Muscle of arm (tissue), 12 donors: ENCODE measurements around the gene RGCC. TPM values are rescaled to one million over a fixed set of nuclear protein-coding genes. Genes with fewer than 3 reads are reported as not detected.

Experiments used
- DNase-seq: peaks from one replicate; pipeline ENCODE4 v3.0.0-alpha.2; 2013
- polyA plus RNA-seq, 12 donors: library from polyadenylated mRNA; unstranded; fragments of 120-200 nt; gene quantifications; one replicate each; pipeline ENCODE4 v1.2.1, GENCODE V29; 2013; ENCODE audit not compliant: insufficient read length in 12 of 12

RGCC gene
- polyA plus RNA-seq, 12 donors, result 17.0 to 91.9 (median 26.5) TPM; not detected in 1

DNA sequence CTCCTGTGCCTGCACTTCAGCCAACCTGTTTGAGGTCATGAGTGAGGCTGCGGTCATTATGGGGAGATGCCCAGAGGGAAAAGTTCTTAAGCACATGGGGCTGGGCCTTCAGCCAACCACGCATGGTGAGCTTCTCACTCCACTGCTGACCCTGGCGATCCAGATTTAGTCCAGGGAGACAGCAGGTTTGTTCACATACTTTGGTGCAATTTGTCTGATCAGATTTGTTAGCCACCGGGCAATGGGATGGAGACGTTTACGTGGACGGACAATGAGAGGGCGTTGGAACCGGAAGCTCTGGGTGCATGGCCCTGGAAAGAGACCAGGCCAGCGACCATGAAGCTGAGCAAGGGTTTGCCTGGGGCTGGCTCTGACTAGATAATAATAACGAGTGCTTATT, 56.2 kb downstream of the RGCC start:
- DNase-seq, result no peak

DNA sequence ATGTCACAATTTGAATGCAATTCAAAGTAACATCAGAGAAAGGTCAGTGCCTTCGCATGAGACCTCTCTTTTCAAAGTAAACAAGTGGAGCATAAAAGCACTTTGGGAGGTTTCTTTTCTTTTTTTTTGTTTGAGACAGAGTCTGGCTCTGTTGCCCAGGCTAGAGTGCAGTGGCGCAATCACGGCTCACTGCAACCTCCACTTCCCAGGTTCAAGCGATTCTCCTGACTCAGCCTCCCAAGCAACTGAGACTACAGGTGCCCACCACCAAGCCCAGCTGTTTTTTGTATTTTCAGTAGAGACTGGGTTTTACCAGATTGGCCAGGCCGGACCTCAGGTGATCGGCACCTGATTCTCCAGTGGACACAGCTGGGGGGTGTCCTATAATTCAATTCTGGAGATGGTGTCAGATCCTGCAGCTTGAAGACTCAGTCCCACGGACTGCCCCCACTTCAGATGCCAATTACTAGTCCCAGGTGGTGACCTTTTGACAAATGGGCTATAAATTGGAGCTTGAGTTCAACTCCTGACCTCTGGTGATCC, 57.6 kb downstream of the RGCC start:
- no peak for DNase-seq

DNA sequence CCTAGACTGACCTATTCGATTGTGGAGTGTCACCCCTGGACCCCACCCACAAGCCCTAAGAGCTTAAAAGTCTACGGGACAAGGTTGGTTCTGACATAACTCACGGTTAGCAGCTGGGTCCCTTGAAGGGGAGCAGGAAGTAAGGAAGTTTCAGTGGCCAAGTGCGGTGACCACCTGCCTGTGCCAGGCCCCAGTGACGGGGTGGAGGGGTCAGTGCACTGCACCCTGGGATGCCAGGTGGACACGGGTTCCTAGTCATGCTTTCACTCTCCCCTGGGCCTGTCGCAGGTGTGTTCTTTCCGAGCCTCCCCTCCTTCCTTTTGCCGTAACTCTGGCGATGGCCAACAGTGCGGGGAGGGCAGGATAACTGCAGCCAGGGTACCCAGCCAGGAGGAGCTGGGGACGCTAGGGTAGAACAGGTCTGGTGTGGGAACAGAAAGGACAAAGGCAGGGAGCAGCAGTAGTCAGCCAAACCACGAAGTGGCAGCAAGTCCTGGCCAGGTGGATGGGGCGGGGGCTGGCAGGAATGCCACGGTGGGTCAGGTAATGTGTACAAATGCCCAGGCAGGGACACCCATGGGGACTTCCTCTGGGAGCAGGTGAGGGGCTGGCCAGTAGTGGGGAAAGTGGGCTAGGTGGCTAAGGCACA, 58.3 kb downstream of the RGCC start:
- DNase-seq, result no peak

DNA sequence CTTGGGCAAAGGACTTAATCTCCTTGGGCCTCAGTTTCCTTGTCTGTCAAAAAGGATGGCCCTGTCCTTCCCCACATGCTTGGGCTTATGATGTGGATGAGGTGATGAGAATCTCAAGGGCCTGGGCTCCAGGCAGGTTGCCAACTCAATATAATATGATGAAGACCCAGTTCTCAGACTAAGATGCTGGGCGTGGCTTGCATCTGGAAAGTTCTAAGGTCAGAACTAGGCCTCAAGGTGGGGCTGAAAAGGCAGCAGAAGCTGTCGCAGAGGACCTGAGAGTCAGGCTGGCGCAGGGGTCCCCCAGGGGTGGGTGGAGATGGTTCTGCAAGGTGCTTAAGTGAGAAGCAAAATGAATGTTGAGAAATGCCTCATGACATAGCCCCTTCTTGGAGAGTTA, 58.8 kb downstream of the RGCC start:
- no peak for DNase-seq

DNA sequence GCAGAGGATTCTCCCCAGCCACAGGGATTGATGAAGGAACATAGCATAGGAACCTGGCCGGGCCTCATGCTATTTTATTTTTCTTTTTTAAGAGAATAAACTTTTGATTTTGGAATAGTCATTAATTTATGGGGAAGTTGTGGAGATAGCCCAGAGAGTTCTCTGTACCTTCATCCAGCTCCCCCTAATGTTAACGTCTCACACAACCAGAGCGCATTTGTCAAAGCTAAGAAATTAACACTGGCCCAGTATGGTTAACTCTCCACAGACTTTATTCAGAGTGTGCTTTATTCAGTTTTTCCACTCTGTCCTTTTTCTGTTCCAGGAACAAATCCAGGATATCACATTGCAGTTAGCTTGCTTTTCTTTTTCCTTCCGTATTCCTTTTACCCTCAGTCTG, 59.4 kb downstream of the RGCC start:
- no peak for DNase-seq

DNA sequence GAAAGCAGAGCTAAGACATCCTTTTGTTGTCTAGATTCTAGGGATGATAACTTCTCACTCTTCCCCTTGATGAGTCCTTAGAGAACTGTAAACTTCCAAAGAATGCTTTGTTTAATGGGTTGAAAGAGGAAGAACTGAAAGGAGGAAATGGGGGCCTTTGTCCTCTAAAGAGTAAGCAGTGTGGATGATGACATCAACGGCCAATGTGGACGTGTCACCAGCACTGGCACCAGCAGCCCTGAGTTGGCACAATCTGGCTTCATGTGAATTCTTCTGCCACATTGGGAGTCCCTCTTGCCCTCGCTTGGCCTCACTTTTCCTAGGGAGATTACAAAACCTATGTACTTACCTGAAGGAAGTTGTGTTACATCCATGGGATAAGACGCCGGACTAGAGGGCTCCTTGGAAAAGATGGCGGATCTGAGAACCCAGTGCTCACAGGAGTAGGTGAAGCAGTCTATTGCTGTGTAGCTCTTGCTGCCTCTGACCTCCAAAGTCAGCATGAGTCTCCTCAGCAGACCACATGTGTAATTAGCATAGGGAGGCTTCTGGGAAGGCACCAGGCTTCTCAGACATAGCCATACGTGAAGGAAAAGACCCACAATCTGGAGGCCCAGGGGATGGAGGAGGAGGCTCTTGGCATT, 62.8 kb downstream of the RGCC start:
- no peak for DNase-seq

Other genes starting within 250 kb of the RGCC start
- gene MTRF1, start 194.0 kb upstream of the RGCC start, polyA plus RNA-seq, result 10 to 100 TPM in 7 of 12 donors, 1 to 10 TPM in 3, not detected in 2; 8.1 to 18.0 (median 11.7) TPM
- 10 to 100 TPM in 11 of 12 donors, not detected in 1; 14.8 to 39.6 (median 24.6) TPM for gene NAA16, start 146.3 kb upstream of the RGCC start, polyA plus RNA-seq